ENCODE data around the gene ZFP64. TPM values are rescaled to one million over a fixed set of nuclear protein-coding genes. Genes with fewer than 3 reads are reported as not detected.

The ZFP64 gene
- total RNA-seq, 1 donor from 2014 or later: 20.3 TPM

GRCh38 chr20:52239102-52239501, 47.5 kb upstream of the ZFP64 start:
- no peak for TF ChIP-seq EZH2 (IDR thresholded peaks at IDR 0.05; ENCODE audit: insufficient read depth, low read length)
- TF ChIP-seq, protein P1, sequence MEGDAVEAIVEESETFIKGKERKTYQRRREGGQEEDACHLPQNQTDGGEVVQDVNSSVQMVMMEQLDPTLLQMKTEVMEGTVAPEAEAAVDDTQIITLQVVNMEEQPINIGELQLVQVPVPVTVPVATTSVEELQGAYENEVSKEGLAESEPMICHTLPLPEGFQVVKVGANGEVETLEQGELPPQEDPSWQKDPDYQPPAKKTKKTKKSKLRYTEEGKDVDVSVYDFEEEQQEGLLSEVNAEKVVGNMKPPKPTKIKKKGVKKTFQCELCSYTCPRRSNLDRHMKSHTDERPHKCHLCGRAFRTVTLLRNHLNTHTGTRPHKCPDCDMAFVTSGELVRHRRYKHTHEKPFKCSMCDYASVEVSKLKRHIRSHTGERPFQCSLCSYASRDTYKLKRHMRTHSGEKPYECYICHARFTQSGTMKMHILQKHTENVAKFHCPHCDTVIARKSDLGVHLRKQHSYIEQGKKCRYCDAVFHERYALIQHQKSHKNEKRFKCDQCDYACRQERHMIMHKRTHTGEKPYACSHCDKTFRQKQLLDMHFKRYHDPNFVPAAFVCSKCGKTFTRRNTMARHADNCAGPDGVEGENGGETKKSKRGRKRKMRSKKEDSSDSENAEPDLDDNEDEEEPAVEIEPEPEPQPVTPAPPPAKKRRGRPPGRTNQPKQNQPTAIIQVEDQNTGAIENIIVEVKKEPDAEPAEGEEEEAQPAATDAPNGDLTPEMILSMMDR (IDR thresholded peaks at IDR 0.05; ENCODE audit: insufficient read depth, low read depth, low read length): no peak
- H2AFZ ChIP-seq (ENCODE audit: low read depth, low read length): no peak overlapping the region
- no peaks in the 10 kb centered on the region for H3K36me3 ChIP-seq (ENCODE audit: insufficient read depth, low read length)
- Mint-ChIP-seq H3K27me3 (ENCODE audit: low read depth, unreplicated experiment) (peaks cover 2% of the 10 kb centered on the region), H3K27ac (ENCODE audit: unreplicated experiment) (no peak overlapping the region), H3K36me3 (ENCODE audit: low read depth, unreplicated experiment) (no peaks in the 10 kb centered on the region), H3K4me3 (ENCODE audit: unreplicated experiment) (no peak overlapping the region), H3K4me1 (ENCODE audit: low read depth, unreplicated experiment) (no peaks in the 10 kb centered on the region), H3K9me3 (ENCODE audit: unreplicated experiment) (no peaks in the 10 kb centered on the region)
- H3K9ac ChIP-seq (ENCODE audit: low read length): no peak overlapping the region
- H3K9me3 ChIP-seq (ENCODE audit: insufficient read depth, low read depth, low read length): no peaks in the 10 kb centered on the region
- H3K27ac ChIP-seq (ENCODE audit: low read depth, low read length): no peak overlapping the region
- H3K27me3 ChIP-seq (ENCODE audit: insufficient read depth, low read length): no peaks in the 10 kb centered on the region
- no peaks in the 10 kb centered on the region for H3K4me1 ChIP-seq (ENCODE audit: insufficient read depth, low read length)
- no peaks in the 10 kb centered on the region for H4K20me1 ChIP-seq (ENCODE audit: insufficient read depth, low read length)
- H3K79me2 ChIP-seq (ENCODE audit: insufficient read depth, low read length): no peaks in the 10 kb centered on the region
- no peak for FAIRE-seq
- no peak overlapping the region for H3K4me2 ChIP-seq (ENCODE audit: low read length)
- H3K4me3 ChIP-seq (ENCODE audit: insufficient read depth, low read depth, low read length): no peak overlapping the region
- no peak for DNase-seq (ENCODE audit: low read depth)

DNA sequence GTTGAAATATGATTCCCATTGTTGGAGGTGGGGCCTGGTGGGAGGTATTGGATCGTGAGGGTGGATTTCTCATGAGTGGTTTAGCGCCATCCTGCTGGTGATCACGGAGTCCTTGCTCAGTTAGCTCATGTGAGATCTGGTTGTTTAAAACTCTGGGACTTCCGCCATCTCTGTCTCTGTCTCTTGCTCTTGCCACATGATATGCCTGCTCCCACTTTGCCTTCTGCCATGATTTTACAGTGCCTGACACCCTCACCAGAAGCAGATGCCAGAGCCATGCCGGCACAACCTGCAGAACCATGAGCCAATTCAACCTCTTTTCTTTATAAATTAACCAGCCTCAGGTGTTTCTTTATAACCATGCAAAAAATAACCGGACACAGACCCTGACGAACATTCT, 44.7 kb upstream of the ZFP64 start:
- Histone ChIP-seq H2AFZ (ENCODE audit: low read depth, low read length) (no peak overlapping the region), H3K9ac (ENCODE audit: low read length) (no peak overlapping the region), H3K36me3 (ENCODE audit: insufficient read depth, low read length) (no peaks in the 10 kb centered on the region), H3K4me2 (ENCODE audit: low read length) (no peak overlapping the region), H3K4me1 (ENCODE audit: insufficient read depth, low read length) (no peaks in the 10 kb centered on the region), H3K27ac (ENCODE audit: low read depth, low read length) (no peak overlapping the region), H3K27me3 (ENCODE audit: insufficient read depth, low read length) (no peaks in the 10 kb centered on the region), H3K4me3 (ENCODE audit: insufficient read depth, low read depth, low read length) (no peak overlapping the region), H4K20me1 (ENCODE audit: insufficient read depth, low read length) (no peaks in the 10 kb centered on the region), H3K9me3 (ENCODE audit: insufficient read depth, low read depth, low read length) (no peaks in the 10 kb centered on the region), H3K79me2 (ENCODE audit: insufficient read depth, low read length) (no peaks in the 10 kb centered on the region)
- Mint-ChIP-seq H3K27ac (ENCODE audit: unreplicated experiment) (no peak overlapping the region), H3K36me3 (ENCODE audit: low read depth, unreplicated experiment) (no peaks in the 10 kb centered on the region), H3K4me1 (ENCODE audit: low read depth, unreplicated experiment) (no peaks in the 10 kb centered on the region), H3K27me3 (ENCODE audit: low read depth, unreplicated experiment) (peaks cover 2% of the 10 kb centered on the region), H3K9me3 (ENCODE audit: unreplicated experiment) (no peaks in the 10 kb centered on the region), H3K4me3 (ENCODE audit: unreplicated experiment) (no peak overlapping the region)
- DNase-seq (ENCODE audit: low read depth): no peak
- TF ChIP-seq, protein P1 (IDR thresholded peaks at IDR 0.05; ENCODE audit: insufficient read depth, low read depth, low read length): no peak
- TF ChIP-seq EZH2 (IDR thresholded peaks at IDR 0.05; ENCODE audit: insufficient read depth, low read length): no peak
- FAIRE-seq: no peak

- Mint-ChIP-seq H3K9me3 (ENCODE audit: unreplicated experiment) (no peaks in the 10 kb centered on the region), H3K4me3 (ENCODE audit: unreplicated experiment) (no peak overlapping the region), H3K4me1 (ENCODE audit: low read depth, unreplicated experiment) (peaks cover 6% of the 10 kb centered on the region), H3K36me3 (ENCODE audit: low read depth, unreplicated experiment) (no peaks in the 10 kb centered on the region), H3K27me3 (ENCODE audit: low read depth, unreplicated experiment) (peaks cover 2% of the 10 kb centered on the region), H3K27ac (ENCODE audit: unreplicated experiment) (no peak overlapping the region)
- TF ChIP-seq, protein P1 (IDR thresholded peaks at IDR 0.05; ENCODE audit: insufficient read depth, low read depth, low read length): no peak
- no peak for TF ChIP-seq EZH2 (IDR thresholded peaks at IDR 0.05; ENCODE audit: insufficient read depth, low read length)
- no peaks in the 10 kb centered on the region for H4K20me1 ChIP-seq (ENCODE audit: insufficient read depth, low read length)
- H3K4me2 ChIP-seq (ENCODE audit: low read length): no peak overlapping the region
- H3K36me3 ChIP-seq (ENCODE audit: insufficient read depth, low read length): no peaks in the 10 kb centered on the region
- no peaks in the 10 kb centered on the region for H3K9me3 ChIP-seq (ENCODE audit: insufficient read depth, low read depth, low read length)
- H3K79me2 ChIP-seq (ENCODE audit: insufficient read depth, low read length): no peaks in the 10 kb centered on the region
- DNase-seq (ENCODE audit: low read depth) (no peak), FAIRE-seq (no peak)
- H3K4me3 ChIP-seq (ENCODE audit: insufficient read depth, low read depth, low read length): no peak overlapping the region
- H3K9ac ChIP-seq (ENCODE audit: low read length): no peak overlapping the region
- H2AFZ ChIP-seq (ENCODE audit: low read depth, low read length): no peak overlapping the region
- H3K27ac ChIP-seq (ENCODE audit: low read depth, low read length): no peak overlapping the region
- H3K4me1 ChIP-seq (ENCODE audit: insufficient read depth, low read length): no peaks in the 10 kb centered on the region
- no peaks in the 10 kb centered on the region for H3K27me3 ChIP-seq (ENCODE audit: insufficient read depth, low read length)
Observed at GRCh38 chr20:52235129-52235528, 43.5 kb upstream of the ZFP64 start.
